ENCODE results near the gene ARID1B. TPM values are rescaled to one million over a fixed set of nuclear protein-coding genes. Genes with fewer than 3 reads are reported as not detected.

Gene ARID1B
- total and polyA plus RNA-seq, 4 donors = 7.0 to 49.0 (median 24.2) TPM

DNA sequence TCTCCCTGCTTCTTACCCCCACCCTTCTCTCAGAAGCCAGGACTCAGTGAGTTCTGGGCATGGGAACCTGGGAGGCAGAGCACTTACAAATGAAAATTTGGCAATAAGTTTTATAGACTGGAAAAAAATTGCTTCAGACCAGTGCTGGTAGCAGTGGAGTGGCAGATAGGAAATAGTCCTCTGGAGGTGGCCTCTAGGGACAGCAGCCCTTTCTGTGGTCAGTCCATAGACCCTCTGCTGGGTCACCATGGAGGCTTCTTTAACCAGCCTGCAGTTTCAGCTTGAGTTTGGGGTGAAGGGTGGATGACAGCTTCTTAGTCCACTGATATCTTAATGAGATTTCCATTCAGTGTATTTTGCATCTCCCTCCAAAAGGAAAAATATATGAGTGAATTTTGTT, 179.1 kb downstream of the ARID1B start:
- Histone ChIP-seq H3K4me1 (ENCODE audit: control insufficient read depth in 4 of 4, insufficient read depth in 4 of 4, low read length in 3 of 4) (peaks cover 16 to 41% (median 28%) of the 10 kb centered on the region in 4 donors), H3K27ac (ENCODE audit: low read depth in 1 of 2, low read length in 2 of 2) (peak overlapping the region; percentile 48 to 83), H3K36me3 (ENCODE audit: control insufficient read depth in 4 of 4, insufficient read depth in 3 of 4, low read depth in 1 of 4, low read length in 3 of 4) (no peaks in the 10 kb centered on the region), H3K4me3 (ENCODE audit: low read depth in 1 of 3, low read length in 3 of 3) (no peak overlapping the region), H3K27me3 (ENCODE audit: control insufficient read depth in 4 of 4, insufficient read depth in 4 of 4, low read length in 3 of 4) (no peaks in the 10 kb centered on the region), H3K9me3 (ENCODE audit: control insufficient read depth in 4 of 4, low read length in 3 of 4) (no peaks in the 10 kb centered on the region), H3K9ac (ENCODE audit: low read depth in 1 of 2, low read length in 2 of 2) (no peak overlapping the region)
- DNase-seq (ENCODE audit: low spot score) = no peak
- TF ChIP-seq HNF4G (IDR thresholded peaks at IDR 0.05) (no peak), JUND (IDR thresholded peaks at IDR 0.05) (no peak), RAD21 (IDR thresholded peaks at IDR 0.05) (no peak), ATF3 (IDR thresholded peaks at IDR 0.05) (no peak), YY1 (IDR thresholded peaks at IDR 0.05) (no peak), RXRA (IDR thresholded peaks at IDR 0.05) (no peak), HNF4A (conservative IDR thresholded peaks at IDR 0.05) (no peak), MAX (IDR thresholded peaks at IDR 0.05) (no peak), FOXA2 (IDR thresholded peaks at IDR 0.05) (no peak), EGR1 (IDR thresholded peaks at IDR 0.05; ENCODE audit: low read depth in 2 of 2) (no peak)
- TF ChIP-seq, protein P1, sequence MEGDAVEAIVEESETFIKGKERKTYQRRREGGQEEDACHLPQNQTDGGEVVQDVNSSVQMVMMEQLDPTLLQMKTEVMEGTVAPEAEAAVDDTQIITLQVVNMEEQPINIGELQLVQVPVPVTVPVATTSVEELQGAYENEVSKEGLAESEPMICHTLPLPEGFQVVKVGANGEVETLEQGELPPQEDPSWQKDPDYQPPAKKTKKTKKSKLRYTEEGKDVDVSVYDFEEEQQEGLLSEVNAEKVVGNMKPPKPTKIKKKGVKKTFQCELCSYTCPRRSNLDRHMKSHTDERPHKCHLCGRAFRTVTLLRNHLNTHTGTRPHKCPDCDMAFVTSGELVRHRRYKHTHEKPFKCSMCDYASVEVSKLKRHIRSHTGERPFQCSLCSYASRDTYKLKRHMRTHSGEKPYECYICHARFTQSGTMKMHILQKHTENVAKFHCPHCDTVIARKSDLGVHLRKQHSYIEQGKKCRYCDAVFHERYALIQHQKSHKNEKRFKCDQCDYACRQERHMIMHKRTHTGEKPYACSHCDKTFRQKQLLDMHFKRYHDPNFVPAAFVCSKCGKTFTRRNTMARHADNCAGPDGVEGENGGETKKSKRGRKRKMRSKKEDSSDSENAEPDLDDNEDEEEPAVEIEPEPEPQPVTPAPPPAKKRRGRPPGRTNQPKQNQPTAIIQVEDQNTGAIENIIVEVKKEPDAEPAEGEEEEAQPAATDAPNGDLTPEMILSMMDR (IDR thresholded peaks at IDR 0.05; ENCODE audit: low read depth, low read length, missing input control) = no peak
- TF ChIP-seq, protein P2, sequence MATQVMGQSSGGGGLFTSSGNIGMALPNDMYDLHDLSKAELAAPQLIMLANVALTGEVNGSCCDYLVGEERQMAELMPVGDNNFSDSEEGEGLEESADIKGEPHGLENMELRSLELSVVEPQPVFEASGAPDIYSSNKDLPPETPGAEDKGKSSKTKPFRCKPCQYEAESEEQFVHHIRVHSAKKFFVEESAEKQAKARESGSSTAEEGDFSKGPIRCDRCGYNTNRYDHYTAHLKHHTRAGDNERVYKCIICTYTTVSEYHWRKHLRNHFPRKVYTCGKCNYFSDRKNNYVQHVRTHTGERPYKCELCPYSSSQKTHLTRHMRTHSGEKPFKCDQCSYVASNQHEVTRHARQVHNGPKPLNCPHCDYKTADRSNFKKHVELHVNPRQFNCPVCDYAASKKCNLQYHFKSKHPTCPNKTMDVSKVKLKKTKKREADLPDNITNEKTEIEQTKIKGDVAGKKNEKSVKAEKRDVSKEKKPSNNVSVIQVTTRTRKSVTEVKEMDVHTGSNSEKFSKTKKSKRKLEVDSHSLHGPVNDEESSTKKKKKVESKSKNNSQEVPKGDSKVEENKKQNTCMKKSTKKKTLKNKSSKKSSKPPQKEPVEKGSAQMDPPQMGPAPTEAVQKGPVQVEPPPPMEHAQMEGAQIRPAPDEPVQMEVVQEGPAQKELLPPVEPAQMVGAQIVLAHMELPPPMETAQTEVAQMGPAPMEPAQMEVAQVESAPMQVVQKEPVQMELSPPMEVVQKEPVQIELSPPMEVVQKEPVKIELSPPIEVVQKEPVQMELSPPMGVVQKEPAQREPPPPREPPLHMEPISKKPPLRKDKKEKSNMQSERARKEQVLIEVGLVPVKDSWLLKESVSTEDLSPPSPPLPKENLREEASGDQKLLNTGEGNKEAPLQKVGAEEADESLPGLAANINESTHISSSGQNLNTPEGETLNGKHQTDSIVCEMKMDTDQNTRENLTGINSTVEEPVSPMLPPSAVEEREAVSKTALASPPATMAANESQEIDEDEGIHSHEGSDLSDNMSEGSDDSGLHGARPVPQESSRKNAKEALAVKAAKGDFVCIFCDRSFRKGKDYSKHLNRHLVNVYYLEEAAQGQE (IDR thresholded peaks at IDR 0.05) = no peak

DNA sequence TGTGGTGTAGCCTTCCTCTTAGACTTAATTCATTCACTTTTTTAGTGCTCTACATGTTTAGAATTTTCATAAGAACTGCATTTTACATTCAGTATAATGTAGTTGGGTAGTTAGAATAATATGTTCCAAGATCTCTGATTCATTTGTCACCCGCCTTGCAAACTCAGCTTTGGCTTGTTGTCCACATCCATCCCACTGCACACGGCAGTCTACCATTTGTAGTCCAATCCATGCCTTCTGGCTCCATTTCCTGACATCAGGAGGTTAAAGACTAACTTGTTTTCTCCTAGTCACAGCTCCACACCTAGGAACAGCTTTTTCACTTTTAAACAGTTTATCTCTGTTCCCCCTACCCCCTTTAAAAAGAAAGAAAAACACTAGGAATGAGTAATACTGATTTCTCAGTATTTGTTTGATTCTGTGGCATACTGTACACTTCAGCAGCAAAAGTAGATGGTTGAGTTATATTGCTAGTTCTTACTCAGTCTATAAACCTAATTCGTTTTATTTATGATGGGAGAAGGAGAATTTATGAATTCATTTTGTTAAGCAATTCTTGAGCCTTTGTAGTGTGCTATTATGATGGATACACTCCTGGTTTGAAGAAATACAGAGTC, 180.9 kb downstream of the ARID1B start:
- TF ChIP-seq HNF4A (conservative IDR thresholded peaks at IDR 0.05) = no peak
- TF ChIP-seq TAF1 (conservative IDR thresholded peaks at IDR 0.05) = no peak

More for the DNA sequence above, 180.9 kb downstream of the ARID1B start:
- H3K27me3 ChIP-seq (ENCODE audit: control insufficient read depth in 4 of 4, insufficient read depth in 4 of 4, low read length in 3 of 4) = no peaks in the 10 kb centered on the region
- H3K9me3 ChIP-seq (ENCODE audit: control insufficient read depth in 4 of 4, low read length in 3 of 4) = no peaks in the 10 kb centered on the region
- no peak overlapping the region for H3K9ac ChIP-seq (ENCODE audit: low read depth in 1 of 2, low read length in 2 of 2)
- H3K27ac ChIP-seq (ENCODE audit: low read depth in 1 of 2, low read length in 2 of 2) = no peak overlapping the region
- no peak overlapping the region for H3K4me3 ChIP-seq (ENCODE audit: low read depth in 1 of 3, low read length in 3 of 3)
- H3K4me1 ChIP-seq (ENCODE audit: control insufficient read depth in 4 of 4, insufficient read depth in 4 of 4, low read length in 3 of 4) = peaks cover 23 to 36% (median 29%) of the 10 kb centered on the region in 4 donors
- 84% methylated on average over 3 of the region's 3 CpGs for WGBS
- no peak for DNase-seq (ENCODE audit: low spot score)
- H3K36me3 ChIP-seq (ENCODE audit: control insufficient read depth in 4 of 4, insufficient read depth in 3 of 4, low read depth in 1 of 4, low read length in 3 of 4) = no peaks in the 10 kb centered on the region

All from liver (tissue), 9 donors.